OCI-M1 (cell line): ENCODE results near the gene APOC3.

Experiments
- DNase-seq: peaks from one replicate; lab custom pipeline; 2025; lab: John Stamatoyannopoulos, UW

Gene APOC3

GRCh38 chr11:116876656-116877055 lies 46.9 kb downstream of the APOC3 start:
- DNase-seq = no peak

GRCh38 chr11:116879800-116880625 lies 50.3 kb downstream of the APOC3 start:
- peak; percentile 89 for DNase-seq

GRCh38 chr11:116881143-116881542 lies 51.4 kb downstream of the APOC3 start:
- DNase-seq = no peak

- no peak for DNase-seq
Observed at GRCh38 chr11:116882386-116882785, 52.7 kb downstream of the APOC3 start.
